ENCODE data around the gene FAM83C. TPM values are rescaled to one million over a fixed set of nuclear protein-coding genes. Genes with fewer than 3 reads are reported as not detected.
A peak's percentile ranks its signal among the peaks of the same experiment; 100 is the strongest.

FAM83C gene
- total and polyA plus RNA-seq, 2 donors (not counting 1 experiment from before 2014, with no cell fraction given): 0.02 TPM; not detected in 1

DNA sequence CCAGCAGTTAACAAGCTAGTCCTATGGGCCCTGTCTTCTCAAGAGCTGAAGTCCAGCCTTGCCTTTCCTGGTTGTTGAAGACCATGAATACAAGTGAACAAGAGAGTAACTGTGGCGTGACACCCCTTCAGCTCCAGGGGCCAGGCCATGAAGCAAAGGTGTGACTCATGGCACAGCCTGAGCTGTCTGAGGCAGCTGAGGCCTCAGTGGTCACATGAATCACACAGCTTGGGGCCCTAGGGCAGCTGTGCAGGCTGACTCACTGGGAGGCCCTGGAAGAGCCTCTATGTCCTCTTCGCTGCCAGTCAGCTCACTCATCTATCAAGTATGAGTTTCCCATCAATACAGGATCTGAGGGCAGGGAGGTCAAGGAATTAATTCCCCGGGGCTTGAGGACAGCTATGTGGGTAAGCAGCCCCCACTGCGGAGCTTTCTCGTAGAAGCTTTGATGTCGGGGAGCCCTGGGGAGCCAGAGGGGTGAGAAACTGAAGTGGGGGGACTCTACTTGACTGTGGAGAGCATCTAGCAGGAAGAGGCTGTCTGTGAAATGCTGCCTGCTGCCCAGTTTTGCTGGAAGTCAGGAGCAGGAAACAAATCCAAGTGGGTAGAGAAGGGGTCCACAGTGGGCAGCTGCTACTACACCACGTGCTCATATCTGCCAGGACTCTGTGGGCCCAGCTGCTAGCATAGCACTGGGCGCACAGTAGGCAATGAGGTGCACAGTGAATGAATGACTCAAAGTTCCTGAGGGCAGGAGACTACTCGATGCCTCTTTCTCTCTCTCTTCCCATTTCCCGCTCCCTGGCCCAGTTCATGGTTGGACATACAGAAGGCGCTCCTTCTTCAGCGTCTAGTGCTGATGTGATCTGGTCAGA, 13.7 kb upstream of the FAM83C start:
- H3K27me3 ChIP-seq (ENCODE audit: control insufficient read depth, insufficient read depth, low read length): no peaks in the 10 kb centered on the region
- H3K36me3 ChIP-seq (ENCODE audit: control insufficient read depth, insufficient read depth, low read length): no peaks in the 10 kb centered on the region
- no peak overlapping the region for H3K9ac ChIP-seq (ENCODE audit: insufficient read depth, low read length)
- H3K27ac ChIP-seq (ENCODE audit: insufficient read depth, low read length): peak overlapping the region; percentile 94
- H2AFZ ChIP-seq (ENCODE audit: low read length): no peak overlapping the region
- H3K79me2 ChIP-seq (ENCODE audit: control insufficient read depth, insufficient read depth, low read length): no peaks in the 10 kb centered on the region
- no peak overlapping the region for H3K4me3 ChIP-seq (replicated peaks in 1 of 4; ENCODE audit: control extremely low read depth in 1 of 4, insufficient read depth in 1 of 4, low read depth in 3 of 4, low read length in 4 of 4)
- peak; percentile 98 to 100 for DNase-seq (ENCODE audit: low read depth in 2 of 2)
- peaks cover 60% of the 10 kb centered on the region for H3K4me1 ChIP-seq (ENCODE audit: control insufficient read depth, extremely low read depth, insufficient read depth, low read length)
- no peak overlapping the region for H3K4me2 ChIP-seq (ENCODE audit: extremely low read depth, insufficient read depth, low read length)
- H4K20me1 ChIP-seq (ENCODE audit: control insufficient read depth, extremely low read depth, insufficient read depth, low read length): no peaks in the 10 kb centered on the region
- H3K9me3 ChIP-seq (ENCODE audit: control insufficient read depth, insufficient read depth, low read depth, low read length): no peaks in the 10 kb centered on the region
- no peak for TF ChIP-seq EZH2 (IDR thresholded peaks at IDR 0.05; ENCODE audit: low read length, missing control alignments)
- TF ChIP-seq, protein P1, sequence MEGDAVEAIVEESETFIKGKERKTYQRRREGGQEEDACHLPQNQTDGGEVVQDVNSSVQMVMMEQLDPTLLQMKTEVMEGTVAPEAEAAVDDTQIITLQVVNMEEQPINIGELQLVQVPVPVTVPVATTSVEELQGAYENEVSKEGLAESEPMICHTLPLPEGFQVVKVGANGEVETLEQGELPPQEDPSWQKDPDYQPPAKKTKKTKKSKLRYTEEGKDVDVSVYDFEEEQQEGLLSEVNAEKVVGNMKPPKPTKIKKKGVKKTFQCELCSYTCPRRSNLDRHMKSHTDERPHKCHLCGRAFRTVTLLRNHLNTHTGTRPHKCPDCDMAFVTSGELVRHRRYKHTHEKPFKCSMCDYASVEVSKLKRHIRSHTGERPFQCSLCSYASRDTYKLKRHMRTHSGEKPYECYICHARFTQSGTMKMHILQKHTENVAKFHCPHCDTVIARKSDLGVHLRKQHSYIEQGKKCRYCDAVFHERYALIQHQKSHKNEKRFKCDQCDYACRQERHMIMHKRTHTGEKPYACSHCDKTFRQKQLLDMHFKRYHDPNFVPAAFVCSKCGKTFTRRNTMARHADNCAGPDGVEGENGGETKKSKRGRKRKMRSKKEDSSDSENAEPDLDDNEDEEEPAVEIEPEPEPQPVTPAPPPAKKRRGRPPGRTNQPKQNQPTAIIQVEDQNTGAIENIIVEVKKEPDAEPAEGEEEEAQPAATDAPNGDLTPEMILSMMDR (conservative IDR thresholded peaks at IDR 0.05 in 1 of 2, IDR thresholded peaks at IDR 0.05 in 1 of 2; ENCODE audit: low read depth in 1 of 2, low read length in 2 of 2): no peak

GRCh38 chr20:35304956-35305355, 12.7 kb upstream of the FAM83C start:
- Histone ChIP-seq H3K4me1 (ENCODE audit: control insufficient read depth, extremely low read depth, insufficient read depth, low read length) (peaks cover 58% of the 10 kb centered on the region), H3K9ac (ENCODE audit: insufficient read depth, low read length) (no peak overlapping the region), H3K9me3 (ENCODE audit: control insufficient read depth, insufficient read depth, low read depth, low read length) (no peaks in the 10 kb centered on the region), H2AFZ (ENCODE audit: low read length) (no peak overlapping the region), H3K79me2 (ENCODE audit: control insufficient read depth, insufficient read depth, low read length) (no peaks in the 10 kb centered on the region), H3K4me2 (ENCODE audit: extremely low read depth, insufficient read depth, low read length) (no peak overlapping the region), H4K20me1 (ENCODE audit: control insufficient read depth, extremely low read depth, insufficient read depth, low read length) (no peaks in the 10 kb centered on the region), H3K27ac (ENCODE audit: insufficient read depth, low read length) (peak overlapping the region; percentile 94), H3K4me3 (replicated peaks in 1 of 4; ENCODE audit: control extremely low read depth in 1 of 4, insufficient read depth in 1 of 4, low read depth in 3 of 4, low read length in 4 of 4) (no peak overlapping the region), H3K27me3 (ENCODE audit: control insufficient read depth, insufficient read depth, low read length) (no peaks in the 10 kb centered on the region), H3K36me3 (ENCODE audit: control insufficient read depth, insufficient read depth, low read length) (no peaks in the 10 kb centered on the region)
- TF ChIP-seq, protein P1 (conservative IDR thresholded peaks at IDR 0.05 in 1 of 2, IDR thresholded peaks at IDR 0.05 in 1 of 2; ENCODE audit: low read depth in 1 of 2, low read length in 2 of 2): no peak
- TF ChIP-seq EZH2 (IDR thresholded peaks at IDR 0.05; ENCODE audit: low read length, missing control alignments): no peak
- no peak for DNase-seq (ENCODE audit: low read depth in 2 of 2)

GRCh38 chr20:35303735-35304491, 11.7 kb upstream of the FAM83C start:
- H3K79me2 ChIP-seq (ENCODE audit: control insufficient read depth, insufficient read depth, low read length): no peaks in the 10 kb centered on the region
- H3K27ac ChIP-seq (ENCODE audit: insufficient read depth, low read length): peak overlapping the region; percentile 94
- DNase-seq (ENCODE audit: low read depth in 2 of 2): peak; percentile 86 to 92
- no peaks in the 10 kb centered on the region for H3K36me3 ChIP-seq (ENCODE audit: control insufficient read depth, insufficient read depth, low read length)
- no peak overlapping the region for H3K9ac ChIP-seq (ENCODE audit: insufficient read depth, low read length)
- no peak overlapping the region for H2AFZ ChIP-seq (ENCODE audit: low read length)
- H3K27me3 ChIP-seq (ENCODE audit: control insufficient read depth, insufficient read depth, low read length): no peaks in the 10 kb centered on the region
- no peak overlapping the region for H3K4me2 ChIP-seq (ENCODE audit: extremely low read depth, insufficient read depth, low read length)
- no peak for TF ChIP-seq EZH2 (IDR thresholded peaks at IDR 0.05; ENCODE audit: low read length, missing control alignments)
- TF ChIP-seq, protein P1 (conservative IDR thresholded peaks at IDR 0.05 in 1 of 2, IDR thresholded peaks at IDR 0.05 in 1 of 2; ENCODE audit: low read depth in 1 of 2, low read length in 2 of 2): peak; percentile 90 to 91
- no peaks in the 10 kb centered on the region for H3K9me3 ChIP-seq (ENCODE audit: control insufficient read depth, insufficient read depth, low read depth, low read length)
- no peak overlapping the region for H3K4me3 ChIP-seq (replicated peaks in 1 of 4; ENCODE audit: control extremely low read depth in 1 of 4, insufficient read depth in 1 of 4, low read depth in 3 of 4, low read length in 4 of 4)
- H4K20me1 ChIP-seq (ENCODE audit: control insufficient read depth, extremely low read depth, insufficient read depth, low read length): no peaks in the 10 kb centered on the region
- H3K4me1 ChIP-seq (ENCODE audit: control insufficient read depth, extremely low read depth, insufficient read depth, low read length): peaks cover 51% of the 10 kb centered on the region

All from fibroblast of lung (primary cell).